Measurements from ENCODE around the gene USP9X.
A peak's percentile ranks its signal among the peaks of the same experiment; 100 is the strongest.
"Not testable (repeated sequence)": the region's sequence is repeated elsewhere in the genome, so short reads cannot be mapped to it uniquely, and the experiment has no call there.

The USP9X gene

DNA sequence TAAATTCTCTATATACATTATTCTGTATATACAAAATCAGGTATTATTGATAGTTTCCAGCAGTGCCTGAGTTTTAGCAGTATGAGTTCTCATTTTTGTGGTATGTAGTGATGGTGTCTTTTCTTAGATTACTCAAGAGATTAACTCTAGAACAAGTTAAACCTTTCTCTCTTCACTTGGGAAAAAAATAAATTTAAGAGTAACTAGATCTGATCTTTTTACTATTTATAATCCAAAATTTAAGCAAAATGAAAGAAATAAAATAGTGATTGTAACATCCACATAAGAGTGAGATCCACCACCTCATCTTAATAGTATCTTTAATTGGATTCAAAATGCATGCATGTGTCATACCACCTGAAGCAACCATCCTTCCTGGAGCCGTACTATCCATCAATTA is 124.6 kb downstream of the USP9X start:
- DNase-seq, result no peak

DNA sequence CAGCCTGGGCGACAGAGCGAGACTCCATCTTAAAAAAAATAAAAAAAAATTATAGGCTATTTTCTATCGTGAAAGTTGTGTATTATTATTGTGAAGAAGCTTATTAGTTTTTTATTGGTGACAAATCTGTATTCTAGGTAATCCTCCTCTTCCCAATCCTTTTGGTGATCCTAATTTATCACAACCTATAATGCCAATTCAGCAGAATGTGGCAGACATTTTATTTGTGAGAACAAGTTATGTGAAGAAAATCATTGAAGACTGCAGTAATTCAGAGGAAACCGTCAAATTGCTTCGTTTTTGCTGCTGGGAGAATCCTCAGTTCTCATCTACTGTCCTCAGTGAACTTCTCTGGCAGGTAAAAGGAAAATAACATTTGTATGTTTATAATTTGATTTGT is 139.4 kb downstream of the USP9X start:
- no peak for DNase-seq

DNA sequence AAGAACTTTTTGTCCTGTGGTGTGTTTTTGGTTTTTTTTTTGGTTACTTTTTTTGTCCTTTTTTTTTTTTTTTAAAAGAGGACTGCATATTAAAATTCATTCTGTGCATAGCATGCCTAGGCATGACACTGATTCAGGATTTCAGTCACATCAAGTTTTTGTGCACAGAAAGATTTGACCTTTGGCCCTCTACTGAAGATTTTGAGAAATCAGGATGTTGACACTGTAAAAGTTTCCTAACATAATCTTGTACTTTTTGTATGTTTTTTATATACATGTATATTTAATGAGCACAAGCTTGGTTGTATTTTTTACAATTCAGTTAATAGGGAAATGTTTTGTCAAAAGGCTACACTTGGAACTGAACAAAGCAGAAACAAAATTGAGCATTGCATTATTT is 148.7 kb downstream of the USP9X start:
- peak in 1 of 2 donors; percentile 18 for DNase-seq

DNA sequence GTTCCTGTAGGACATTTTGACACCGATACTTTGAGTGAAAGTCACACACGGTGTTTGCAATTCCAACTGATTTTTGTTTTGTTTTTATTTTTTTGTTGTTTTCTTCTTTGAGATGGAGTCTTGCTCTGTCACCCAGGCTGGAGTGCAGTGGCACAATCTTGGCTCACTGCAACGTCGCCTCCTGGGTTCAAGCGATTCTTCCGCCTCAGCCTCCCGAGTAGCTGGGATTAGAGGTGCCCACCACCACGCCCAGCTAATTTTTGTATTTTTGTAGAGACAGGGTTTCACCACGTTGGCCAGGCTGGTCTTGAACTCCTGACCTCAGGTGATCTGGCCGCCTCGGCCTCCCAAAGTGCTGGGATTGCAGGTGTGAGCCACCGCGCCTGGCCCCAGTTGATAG is 149.2 kb downstream of the USP9X start:
- not testable (repeated sequence) for DNase-seq

DNA sequence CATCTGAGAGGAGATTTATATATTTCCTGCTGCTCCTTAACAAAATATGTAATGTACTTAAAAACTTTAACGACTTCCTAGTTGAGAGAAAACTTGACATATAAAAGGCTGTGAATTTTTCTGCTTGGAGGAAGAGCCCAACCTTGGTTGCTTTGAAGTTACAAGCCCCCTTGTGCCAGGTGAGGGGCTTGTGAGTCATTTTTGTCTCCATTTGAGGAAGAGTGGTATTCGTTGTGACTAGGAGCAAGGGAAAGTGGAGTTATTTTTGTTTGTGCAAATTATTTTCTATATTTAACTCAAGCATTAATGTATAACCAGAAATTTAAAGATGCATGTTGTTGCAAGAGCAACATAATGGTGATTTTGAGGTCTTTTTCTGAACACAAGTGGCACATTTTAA is 149.7 kb downstream of the USP9X start:
- DNase-seq, result no peak

DNA sequence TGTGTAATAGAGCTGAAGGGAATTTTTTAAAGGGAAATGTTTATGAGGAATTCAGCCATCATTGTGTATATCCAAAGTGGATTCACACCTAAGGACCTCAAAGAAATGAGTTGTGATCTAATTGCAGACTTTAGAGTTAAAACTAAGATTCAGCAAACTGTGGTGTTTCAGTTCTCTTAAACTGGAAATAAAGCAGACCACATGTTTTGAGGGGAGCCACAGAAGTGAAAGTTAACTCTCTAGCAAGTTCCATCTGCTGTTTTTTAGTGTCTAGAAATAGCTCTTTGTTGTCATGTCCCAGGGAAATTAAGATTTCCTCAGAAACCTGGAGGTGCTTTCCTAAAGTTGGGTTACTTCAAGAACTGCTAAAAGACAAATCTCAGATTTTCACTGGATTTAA is 151.4 kb downstream of the USP9X start:
- peak; percentile 30 to 34 for DNase-seq

DNA sequence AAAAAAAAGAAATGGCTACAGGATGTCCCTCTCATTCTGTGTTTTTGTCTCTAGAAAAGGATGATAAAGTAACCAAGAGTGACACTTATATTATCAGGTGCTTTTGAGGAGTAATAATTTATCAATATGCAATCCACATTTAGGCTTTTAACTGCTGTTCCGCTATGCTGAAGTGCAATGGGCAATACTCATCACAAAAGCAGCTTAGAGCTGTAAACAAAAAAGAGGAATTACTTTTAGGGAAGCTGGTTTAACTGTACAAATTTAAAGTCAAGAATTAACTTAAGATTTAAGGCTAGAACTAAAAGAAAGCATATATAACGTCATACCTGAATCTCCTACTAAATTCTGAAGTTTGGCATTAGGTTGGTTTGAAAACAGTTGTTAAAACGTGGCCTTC is 155.3 kb downstream of the USP9X start:
- peak; percentile 44 to 65 for DNase-seq

DNA sequence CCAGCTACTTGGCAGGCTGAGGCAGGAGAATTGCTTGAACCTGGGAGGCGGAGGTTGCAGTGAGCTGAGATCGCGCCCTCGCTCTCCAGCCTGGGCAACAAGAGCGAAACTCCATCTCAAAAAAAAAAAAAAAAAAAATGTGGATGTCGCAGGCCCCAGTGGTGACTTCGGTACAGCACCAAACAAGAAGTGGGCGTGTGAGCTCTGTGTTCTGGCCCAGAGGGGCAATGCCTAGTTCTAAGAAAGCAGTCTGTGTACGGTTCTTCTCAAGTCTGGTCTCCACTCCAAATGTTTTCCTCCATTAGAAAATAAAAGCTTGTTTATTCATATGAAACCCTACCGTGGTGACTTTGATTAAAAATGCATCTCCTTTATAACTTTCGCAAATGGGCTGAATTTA is 156.7 kb downstream of the USP9X start:
- no peak for DNase-seq

DNA sequence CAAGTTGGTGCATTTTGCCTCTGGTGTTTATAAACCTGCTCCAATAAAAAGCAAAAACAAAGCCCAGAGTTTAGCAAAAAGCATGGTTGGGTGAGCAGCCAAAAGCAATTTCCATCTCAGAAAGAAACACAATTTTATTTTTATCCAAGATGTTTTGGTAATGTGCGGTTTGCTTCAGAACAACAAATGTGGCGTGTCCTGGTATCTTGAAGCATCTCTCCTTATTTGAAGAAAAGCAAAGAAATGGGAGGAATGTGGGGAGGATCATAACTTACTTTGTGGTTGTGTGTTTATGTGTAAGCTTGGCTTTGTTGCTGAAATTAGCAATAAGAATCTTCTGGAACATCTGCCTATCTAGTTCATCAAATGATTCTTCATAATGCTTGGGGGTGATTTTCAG is 160.4 kb downstream of the USP9X start:
- DNase-seq, result no peak

DNA sequence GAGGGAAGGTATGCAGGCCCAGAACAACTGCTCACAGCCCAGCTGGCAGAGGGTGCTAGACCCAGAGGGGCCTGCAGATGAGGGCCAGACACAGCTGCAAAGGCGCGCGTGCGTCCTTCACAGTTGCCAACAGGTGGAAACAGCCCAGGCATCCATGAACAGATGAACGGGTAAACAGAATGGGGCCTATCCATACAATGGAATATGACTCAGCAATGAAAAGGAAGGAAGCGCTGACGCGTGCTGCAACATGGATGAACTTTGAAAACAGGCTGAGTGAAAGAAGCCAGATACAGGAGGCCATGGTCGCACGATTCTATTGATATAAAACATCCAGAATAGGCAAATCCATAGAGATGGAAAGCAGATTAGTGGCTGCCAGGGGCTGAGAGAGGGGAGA is 165.6 kb downstream of the USP9X start:
- no peak for DNase-seq

DNA sequence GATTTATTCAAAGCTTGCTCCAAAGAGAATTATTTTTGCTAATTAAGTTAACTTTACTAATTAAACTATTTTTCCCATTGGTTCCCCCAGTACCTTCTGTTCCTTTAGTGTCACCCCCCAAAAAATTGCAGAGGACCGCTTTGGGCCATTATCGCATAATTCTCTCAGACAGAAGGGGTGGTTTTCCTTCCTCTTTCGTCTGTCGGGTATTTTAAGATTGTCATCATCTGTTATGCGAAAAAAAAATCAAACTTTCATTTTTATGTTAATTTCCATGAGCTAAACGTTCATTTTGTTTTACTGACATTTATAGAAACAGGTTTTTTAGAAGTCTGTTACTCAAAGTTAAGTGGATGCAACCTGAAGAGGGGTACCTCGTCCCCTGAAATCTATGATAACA is 172.6 kb downstream of the USP9X start:
- no peak for DNase-seq

DNA sequence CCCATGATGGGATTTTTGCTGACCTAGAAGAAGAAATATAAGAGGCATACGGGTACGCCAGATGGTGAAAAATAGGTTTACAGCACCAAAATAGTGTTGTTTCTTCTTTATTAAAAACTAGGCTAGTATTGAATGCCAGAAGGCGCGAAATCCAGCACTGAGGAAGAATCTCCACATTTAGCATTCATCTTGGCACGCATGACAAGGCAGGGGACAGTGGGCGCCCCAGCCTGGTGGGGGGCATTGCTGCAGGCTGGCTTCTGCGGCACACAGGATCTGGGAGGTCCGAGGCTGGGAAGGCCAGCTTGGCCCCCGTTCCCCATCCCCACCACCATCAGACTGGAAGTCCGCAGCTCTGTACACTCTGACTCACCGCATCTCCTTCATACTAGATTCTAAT is 173.0 kb downstream of the USP9X start:
- DNase-seq, result no peak

DNA sequence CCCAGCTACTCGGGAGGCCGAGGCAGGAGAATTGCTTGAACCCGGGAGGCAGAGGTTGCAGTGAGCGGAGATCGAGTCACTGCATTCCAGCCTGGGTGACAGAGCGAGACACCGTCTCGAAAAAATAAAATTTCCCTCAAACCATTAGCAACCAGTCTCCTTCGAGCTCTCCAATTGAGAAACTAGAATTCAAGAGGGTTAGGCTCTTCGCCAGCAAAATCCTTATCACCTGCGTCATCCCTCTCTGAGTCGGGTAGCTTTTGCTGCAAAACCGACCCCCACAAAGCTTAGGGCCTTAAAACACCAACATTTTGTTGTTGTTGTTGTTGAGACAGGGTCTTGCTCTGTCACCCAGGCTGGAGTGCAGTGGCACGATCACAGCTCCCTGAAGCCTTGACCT is 173.6 kb downstream of the USP9X start:
- no peak for DNase-seq

DNA sequence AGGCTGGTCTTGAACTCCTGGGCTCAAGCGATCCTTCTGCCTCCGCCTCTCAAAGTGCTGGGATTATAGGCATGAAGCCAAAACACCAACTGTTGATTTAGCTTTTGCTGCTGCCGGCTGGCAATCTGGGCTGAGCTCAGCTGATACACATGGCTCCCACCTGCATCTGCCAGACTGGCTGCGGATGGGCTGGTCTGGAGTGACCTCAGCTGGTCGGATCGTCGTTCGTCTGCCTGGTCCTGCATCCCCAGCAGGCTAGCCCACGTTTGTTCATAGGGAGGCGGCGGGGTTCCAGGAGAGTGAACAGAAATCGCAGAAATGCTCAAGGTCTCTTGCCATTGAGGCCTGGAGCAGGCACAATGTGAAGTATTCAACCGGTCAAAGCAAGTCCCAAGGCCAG is 174.3 kb downstream of the USP9X start:
- no peak for DNase-seq

DNA sequence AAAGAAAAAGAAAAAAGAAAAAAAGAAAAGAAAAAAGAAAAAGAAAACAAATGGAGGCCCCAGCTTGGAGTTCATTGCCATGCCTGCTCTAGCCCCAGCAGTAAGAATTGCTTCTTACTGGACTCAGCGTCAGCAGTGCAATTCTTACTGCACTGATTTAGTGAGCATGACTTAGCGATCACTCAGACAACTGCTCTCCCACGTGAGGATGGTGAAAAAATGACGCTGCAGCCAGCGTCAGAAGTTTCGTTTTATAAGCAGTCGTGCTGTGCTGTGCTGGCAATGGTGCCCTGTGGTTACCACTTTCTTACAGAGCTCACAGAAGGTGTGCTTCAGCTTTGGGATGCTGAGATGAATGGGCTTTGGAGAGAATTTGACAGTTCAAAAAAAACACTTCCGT is 180.4 kb downstream of the USP9X start:
- peak; percentile 81 to 84 for DNase-seq

DNA sequence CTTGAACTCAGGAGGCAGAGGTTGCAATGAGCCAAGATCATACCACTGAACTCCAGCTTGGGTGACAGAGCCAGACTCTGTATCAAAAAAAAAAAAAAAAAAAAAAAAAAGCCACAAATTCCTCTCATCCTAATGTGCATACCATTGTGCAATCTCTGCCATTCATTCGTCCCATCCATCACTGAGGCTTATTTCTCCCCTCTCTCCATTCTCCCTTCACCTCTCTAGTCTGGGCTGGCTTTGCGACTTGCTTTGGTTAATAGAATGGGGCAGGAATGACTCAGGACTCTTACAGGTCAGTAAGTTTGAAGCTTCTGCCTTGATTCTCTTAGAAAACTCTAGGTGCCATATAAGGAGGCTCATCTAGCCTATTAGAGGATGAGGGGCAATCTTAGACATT is 188.4 kb downstream of the USP9X start:
- no peak for DNase-seq

DNA sequence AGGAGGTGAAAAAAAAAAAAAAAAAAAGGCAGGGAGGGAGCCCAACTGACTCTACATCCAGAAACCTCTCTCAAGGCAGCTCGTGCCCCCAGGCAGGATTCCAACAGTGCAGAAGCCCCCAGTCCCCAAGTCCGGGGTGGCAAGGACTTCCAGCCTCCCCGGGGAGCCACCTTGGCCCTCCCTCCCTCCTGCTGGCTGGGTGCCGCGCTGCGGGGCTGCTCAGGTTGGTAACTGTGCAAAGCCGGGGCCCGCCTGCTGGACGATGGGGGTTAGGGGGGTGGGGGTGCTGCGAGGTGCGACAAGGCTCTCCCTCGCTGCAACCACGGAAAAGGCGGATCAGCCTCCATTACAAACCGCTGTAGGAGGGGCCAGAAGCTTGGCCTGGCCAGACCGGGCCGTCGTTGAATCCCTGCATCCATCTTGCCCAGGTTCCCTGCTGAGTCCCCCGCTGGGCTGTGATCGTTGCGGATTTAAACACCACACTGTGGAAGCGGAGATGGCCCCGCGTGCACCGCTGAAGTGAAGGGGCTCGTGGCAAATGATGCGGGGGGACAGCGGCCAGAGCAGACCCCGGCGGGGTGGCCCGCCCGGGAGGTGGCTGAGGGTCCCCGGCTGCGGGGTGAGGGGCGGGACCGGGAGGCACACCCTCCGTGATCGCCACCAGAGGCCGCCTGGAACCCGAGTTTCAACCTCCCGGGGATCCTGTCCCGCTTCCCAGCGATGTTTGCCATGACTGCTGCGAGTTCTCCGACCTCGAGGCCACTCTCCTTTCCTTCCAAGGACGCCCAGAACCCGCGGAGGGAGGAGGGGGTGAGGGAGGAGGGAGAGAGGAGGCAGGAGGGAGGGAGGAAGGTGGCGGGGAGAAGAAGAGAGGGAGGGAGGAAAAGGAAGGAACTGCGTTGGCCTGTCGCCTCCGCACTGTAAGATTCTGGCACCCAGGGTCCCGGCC is 190.7 kb downstream of the USP9X start:
- DNase-seq, result peak; percentile 29 to 32

DNA sequence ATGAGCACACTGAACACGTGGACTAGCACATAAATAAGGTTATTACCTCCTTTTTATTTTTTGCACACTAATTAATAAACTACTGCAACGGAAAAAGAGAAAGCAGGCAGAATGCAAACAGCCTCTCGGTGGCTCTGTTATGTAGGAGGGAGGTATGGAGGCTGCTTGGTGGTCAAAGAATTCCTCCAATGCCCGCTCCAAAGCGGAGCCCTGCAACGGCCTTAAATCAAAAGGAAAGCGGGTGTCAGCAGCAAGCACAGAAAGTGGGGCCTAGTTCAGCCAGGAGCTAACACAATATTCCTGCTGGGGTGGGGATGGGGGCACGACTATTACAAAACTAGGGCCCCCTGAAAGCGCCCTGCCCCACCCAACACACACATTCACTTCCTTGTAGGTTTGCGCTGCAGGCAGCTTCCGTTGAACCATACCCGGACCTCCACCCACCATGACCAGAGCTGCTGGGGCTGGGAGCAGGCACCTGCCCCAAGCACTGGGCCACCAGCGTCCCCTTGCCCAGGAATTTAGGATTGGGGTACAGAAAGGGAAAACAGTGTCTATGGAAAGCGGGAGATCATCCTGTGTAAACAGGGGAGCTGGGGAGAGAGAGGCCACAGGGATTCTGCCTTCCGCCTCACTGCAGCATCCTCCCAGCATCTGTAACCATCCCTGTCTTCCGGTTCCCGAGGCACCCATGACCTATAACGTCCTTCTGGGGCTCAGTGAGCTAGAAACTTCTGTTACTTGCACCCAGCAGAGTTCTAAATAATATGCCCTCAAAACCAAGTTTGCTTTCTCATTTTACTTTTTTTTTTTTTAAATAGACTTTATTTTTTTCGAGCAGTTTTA is 191.6 kb downstream of the USP9X start:
- DNase-seq, result no peak

DNA sequence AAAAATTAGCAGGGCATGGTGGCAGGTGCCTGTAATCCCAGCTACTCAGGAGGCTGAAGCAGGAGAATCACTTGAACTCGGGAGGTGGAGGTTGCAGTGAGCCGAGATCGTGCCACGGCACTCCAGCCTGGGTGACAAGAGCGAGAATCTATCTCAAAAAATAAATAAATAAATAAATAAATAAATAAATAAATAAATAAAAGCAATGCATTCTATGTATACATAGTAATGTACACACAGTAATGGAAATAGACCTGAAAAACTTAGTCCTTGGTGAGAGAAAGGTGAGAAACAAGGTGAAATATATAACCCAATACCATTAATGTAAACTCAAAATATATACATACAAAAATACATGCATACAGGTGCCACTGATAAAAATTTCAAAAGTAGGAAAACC is 197.1 kb downstream of the USP9X start:
- DNase-seq, result not testable (repeated sequence)

DNA sequence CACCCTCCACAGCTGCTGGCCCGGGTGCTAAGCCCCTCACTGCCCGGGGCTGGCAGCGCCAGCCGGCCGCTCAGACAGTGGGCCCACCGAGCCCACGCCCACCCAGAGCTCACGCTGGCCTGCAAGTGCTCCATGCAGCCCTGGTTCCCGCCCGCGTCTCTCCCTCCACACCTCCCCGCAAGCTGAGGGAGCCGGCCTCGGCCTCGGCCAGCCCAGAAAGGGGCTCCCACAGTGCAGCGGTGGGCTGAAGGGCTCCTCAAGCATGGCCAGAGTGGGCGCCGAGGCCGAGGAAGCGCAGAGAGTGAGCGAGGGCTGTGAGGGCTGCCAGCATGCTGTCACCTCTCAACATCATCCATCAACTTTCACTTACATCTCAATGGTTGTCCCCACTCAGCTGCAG is 200.7 kb downstream of the USP9X start:
- DNase-seq, result not testable (repeated sequence)
